BE2C (cell line): ENCODE data around the gene ZNF629.

Source experiments
- DNase-seq: peaks from one replicate; pipeline ENCODE4 v3.0.0-alpha.2; 2020
- H3K27me3 ChIP-seq: fragments of 250-450 bp; sonication (Bioruptor Pico); 2 replicates; pipeline ENCODE4 v1.5.1; 2020; ENCODE audit warnings: mild to moderate bottlenecking
- H3K36me3 ChIP-seq: fragments of 250-450 bp; sonication (Bioruptor Pico); 2 replicates; pipeline ENCODE4 v1.5.1; 2020; ENCODE audit warnings: mild to moderate bottlenecking
- H3K4me1 ChIP-seq: fragments of 250-450 bp; sonication (Bioruptor Pico); 2 replicates; pipeline ENCODE4 v1.5.1; 2020
- H3K4me3 ChIP-seq: 2 replicates; pipeline ENCODE4 v1.5.1; 2011; ENCODE audit warnings: low read depth, low read length
- H3K9me3 ChIP-seq: fragments of 250-450 bp; sonication (Bioruptor Pico); 2 replicates; pipeline ENCODE4 v1.5.1; 2020
- TF ChIP-seq, protein P1 (sequence below): IDR thresholded peaks from 2 replicates; pipeline ENCODE4 v1.5.1; 2012; ENCODE audit warnings: mild to moderate bottlenecking, low read depth, low read length

Gene ZNF629

DNA sequence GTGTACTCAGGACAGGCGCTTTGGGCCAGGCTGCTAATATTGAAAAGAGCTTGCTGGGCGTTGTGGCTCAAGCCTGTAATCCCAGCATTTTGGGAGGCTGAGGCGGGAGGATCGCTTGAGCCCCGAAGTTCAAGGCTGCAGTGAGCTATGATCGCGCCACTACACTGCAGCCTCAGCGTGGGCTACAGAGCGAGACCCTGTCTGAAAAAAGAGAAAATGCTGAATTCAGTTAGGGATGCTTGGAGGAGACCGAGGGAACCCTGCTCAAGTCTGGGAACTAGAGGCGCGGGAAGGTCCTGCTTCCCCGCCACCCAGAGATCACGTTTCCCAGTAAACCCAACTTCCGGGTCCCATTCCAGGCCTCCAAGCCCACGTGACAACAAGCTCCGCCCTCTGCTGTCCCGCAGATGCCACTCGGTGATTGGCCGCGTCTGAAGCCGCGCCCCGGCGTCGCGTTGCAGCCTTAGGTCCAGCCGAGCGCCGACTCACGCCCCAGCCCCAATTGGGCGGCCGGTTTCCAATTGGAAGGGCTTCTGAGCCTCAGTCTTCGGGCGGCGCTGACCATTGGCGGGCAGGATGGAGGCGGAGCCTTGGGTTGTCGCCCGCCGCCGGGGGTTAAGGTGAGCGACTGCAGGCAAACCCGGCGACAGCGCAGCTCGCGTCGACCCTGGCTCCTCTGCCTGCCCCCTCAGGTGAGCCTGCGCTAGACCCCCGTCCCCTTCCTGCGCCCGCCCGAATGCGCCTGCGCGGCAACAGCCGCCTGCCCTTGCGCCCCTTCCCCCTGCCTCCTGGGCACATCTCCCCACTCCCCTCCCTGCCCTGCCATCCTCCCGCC lies 39.0 kb downstream of the ZNF629 start, which contains the start of gene PHKG2:
PHKG2 (plus strand) TSS at position 627 of the 835 bp plus-strand sequence. CDS start 396 bp downstream, outside the sequence.
- peaks cover 13% of the 10 kb centered on the region for H3K36me3 ChIP-seq
- no peaks in the 10 kb centered on the region for H3K9me3 ChIP-seq

DNA sequence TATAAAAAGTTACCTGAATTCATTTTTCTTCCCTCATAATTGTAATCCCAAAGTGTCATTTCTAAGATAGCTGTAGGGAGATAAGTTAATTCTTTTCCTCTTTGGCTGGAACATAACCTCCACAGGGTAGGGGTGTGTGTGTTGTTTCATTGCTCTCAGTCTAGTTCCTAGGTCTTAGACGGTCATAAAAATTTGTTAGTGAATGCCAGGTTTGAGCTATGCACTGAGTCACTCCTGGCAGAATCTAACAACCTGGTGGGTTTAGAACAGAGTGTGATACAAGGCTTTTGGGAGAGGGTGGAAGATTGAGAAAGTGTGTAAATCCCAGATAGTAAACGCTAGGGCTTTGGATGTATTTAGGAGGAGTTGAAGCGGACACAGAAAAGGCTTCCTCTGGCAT lies 39.7 kb downstream of the ZNF629 start:
- DNase-seq, result no peak
- TF ChIP-seq, protein P1, sequence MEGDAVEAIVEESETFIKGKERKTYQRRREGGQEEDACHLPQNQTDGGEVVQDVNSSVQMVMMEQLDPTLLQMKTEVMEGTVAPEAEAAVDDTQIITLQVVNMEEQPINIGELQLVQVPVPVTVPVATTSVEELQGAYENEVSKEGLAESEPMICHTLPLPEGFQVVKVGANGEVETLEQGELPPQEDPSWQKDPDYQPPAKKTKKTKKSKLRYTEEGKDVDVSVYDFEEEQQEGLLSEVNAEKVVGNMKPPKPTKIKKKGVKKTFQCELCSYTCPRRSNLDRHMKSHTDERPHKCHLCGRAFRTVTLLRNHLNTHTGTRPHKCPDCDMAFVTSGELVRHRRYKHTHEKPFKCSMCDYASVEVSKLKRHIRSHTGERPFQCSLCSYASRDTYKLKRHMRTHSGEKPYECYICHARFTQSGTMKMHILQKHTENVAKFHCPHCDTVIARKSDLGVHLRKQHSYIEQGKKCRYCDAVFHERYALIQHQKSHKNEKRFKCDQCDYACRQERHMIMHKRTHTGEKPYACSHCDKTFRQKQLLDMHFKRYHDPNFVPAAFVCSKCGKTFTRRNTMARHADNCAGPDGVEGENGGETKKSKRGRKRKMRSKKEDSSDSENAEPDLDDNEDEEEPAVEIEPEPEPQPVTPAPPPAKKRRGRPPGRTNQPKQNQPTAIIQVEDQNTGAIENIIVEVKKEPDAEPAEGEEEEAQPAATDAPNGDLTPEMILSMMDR, result no peak
- Histone ChIP-seq H3K36me3 (peaks cover 11% of the 10 kb centered on the region), H3K27me3 (no peaks in the 10 kb centered on the region), H3K9me3 (no peaks in the 10 kb centered on the region), H3K4me3 (peak overlapping the region; percentile 59), H3K4me1 (no peaks in the 10 kb centered on the region)

More for the DNA sequence above, 39.0 kb downstream of the ZNF629 start, which contains the start of gene PHKG2:
- TF ChIP-seq, protein P1, result no peak
- peak; percentile 99 for DNase-seq
- H3K27me3 ChIP-seq, result no peaks in the 10 kb centered on the region
- no peaks in the 10 kb centered on the region for H3K4me1 ChIP-seq
- H3K4me3 ChIP-seq, result peak within 1 kb of the TSS; percentile 69

DNA sequence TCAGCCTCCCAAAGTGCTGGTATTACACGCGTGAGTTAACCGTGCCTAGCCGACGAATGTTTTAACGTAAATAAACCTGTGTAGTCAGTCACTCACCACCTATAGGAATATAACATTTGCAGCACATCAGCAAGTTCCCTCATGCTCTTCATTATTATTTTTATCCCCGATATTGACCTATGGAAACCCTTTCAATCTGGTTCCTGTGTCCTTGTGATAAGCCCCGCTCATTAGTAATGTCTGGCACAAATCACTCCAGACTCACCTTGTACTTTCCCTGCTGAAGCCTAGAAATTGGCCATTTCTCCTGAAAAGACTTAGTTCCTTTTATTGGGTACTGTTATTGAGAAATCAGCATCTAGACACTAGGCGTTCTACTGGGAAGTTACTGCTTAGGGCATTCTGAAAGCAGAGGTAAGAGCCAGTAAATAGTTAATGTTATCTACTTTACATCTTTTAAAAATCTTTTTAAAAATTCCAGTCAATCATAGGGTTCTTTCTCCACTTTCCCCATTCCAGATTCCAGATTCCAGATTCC lies 40.3 kb downstream of the ZNF629 start:
- no peak for DNase-seq
- TF ChIP-seq, protein P1, result no peak
- no peak overlapping the region for H3K4me3 ChIP-seq
- H3K4me1 ChIP-seq, result peaks cover 6% of the 10 kb centered on the region
- no peaks in the 10 kb centered on the region for H3K27me3 ChIP-seq
- peaks cover 10% of the 10 kb centered on the region for H3K36me3 ChIP-seq
- no peaks in the 10 kb centered on the region for H3K9me3 ChIP-seq

DNA sequence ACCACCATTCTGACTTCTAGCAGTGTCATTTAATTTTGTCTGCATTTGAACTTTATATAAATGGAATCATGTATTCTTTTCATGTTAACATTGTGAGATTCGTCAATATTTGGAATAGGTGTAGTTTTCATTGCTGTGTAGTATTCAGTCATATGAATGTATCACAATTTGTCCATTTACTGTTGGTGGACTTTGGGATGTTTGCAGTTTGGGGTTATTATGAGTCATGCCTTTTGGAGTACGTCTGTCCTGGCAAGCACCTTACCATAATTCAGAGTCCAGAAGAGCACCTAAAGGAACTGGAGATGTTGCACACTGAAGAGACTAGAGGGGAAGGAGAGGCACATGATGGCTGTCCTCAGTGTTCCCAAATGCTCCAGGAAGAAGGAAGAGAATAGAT lies 41.9 kb downstream of the ZNF629 start:
- no peak for DNase-seq
- Histone ChIP-seq H3K4me1 (peaks cover 13% of the 10 kb centered on the region), H3K4me3 (no peak overlapping the region), H3K36me3 (no peaks in the 10 kb centered on the region), H3K27me3 (no peaks in the 10 kb centered on the region), H3K9me3 (no peaks in the 10 kb centered on the region)
- TF ChIP-seq, protein P1, result no peak

DNA sequence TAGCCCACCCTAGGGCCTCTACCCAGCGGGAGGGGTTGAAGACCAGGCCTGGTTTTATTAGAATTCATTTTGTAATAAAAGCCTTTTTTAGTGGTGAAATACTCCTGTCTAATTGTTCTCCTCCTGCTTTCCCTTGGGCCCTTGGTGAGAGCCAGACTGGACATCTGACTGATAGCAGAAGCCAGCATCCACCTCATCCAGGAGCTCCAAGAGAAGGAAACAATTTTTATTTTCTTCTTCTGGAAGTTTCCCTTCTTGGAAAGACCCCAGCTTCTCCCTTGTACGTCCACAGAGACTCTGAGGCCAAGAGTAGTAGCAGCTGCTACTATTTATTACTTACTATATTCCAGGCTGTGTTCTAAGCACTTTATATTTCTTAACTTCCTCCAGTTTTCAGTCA lies 42.8 kb downstream of the ZNF629 start:
- TF ChIP-seq, protein P1, result no peak

DNA sequence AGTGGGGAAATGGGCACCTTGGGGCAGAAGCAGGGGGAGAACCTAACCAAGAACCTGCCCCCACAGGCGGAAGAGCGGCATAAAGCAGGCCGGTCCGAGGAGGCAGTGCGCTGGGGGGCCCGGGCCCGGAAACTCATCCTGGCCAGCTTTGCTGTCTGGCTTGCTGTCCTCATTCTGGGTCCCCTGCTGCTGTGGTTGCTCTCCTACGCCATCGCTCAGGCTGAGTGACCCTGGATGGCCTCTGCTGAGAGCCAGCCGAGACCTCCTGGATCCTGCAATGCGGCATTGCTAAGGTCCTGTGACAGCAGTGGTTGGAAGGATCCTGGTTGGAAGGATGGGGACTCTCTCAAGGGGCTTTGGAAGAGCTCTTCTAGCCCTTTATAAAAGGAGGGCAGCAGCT lies 43.3 kb downstream of the ZNF629 start:
- peaks cover 9% of the 10 kb centered on the region for H3K36me3 ChIP-seq
- no peaks in the 10 kb centered on the region for H3K9me3 ChIP-seq
- no peak for DNase-seq
- H3K4me1 ChIP-seq, result peaks cover 13% of the 10 kb centered on the region
- TF ChIP-seq, protein P1, result no peak
- no peak overlapping the region for H3K4me3 ChIP-seq
- no peaks in the 10 kb centered on the region for H3K27me3 ChIP-seq

More for the DNA sequence above, 42.8 kb downstream of the ZNF629 start:
- Histone ChIP-seq H3K36me3 (peaks cover 4% of the 10 kb centered on the region), H3K4me1 (peaks cover 13% of the 10 kb centered on the region), H3K9me3 (no peaks in the 10 kb centered on the region), H3K27me3 (no peaks in the 10 kb centered on the region), H3K4me3 (no peak overlapping the region)
- no peak for DNase-seq
